Stimulated activated CD4-positive, alpha-beta T cell treated with anti-CD3 and anti-CD28 coated beads, Interleukin-12 subunit alpha, Interleukin-12 subunit beta, amount 100 ng/mL, for 48 hours (primary cell): ENCODE data around the gene PTPRG.

Experiments used
- DNase-seq, 3 donors: peaks; one replicate each; pipeline ENCODE4 v3.0.0-alpha.2; 2020; ENCODE audit warnings: low read depth in 2 of 3, low spot score in 1 of 3

PTPRG gene

GRCh38 chr3:61915296-61915695, 353.9 kb downstream of the PTPRG start:
- DNase-seq = no peak

- DNase-seq = no peak
Observed at GRCh38 chr3:61919371-61919770, 358.0 kb downstream of the PTPRG start.

- DNase-seq = no peak
Observed at GRCh38 chr3:61922118-61922517, 360.7 kb downstream of the PTPRG start.

GRCh38 chr3:61924090-61924735, 362.8 kb downstream of the PTPRG start:
- no peak for DNase-seq

GRCh38 chr3:61924991-61925390, 363.6 kb downstream of the PTPRG start:
- no peak for DNase-seq

GRCh38 chr3:61925721-61926120, 364.4 kb downstream of the PTPRG start:
- no peak for DNase-seq

GRCh38 chr3:61926923-61927322, 365.6 kb downstream of the PTPRG start:
- no peak for DNase-seq

GRCh38 chr3:61927332-61927731, 366.0 kb downstream of the PTPRG start:
- DNase-seq = no peak

- DNase-seq = no peak
Observed at GRCh38 chr3:61928039-61928438, 366.7 kb downstream of the PTPRG start.

- DNase-seq = no peak
Observed at GRCh38 chr3:61928776-61929314, 367.5 kb downstream of the PTPRG start.

GRCh38 chr3:61929617-61930016, 368.2 kb downstream of the PTPRG start:
- no peak for DNase-seq

GRCh38 chr3:61932499-61932898, 371.1 kb downstream of the PTPRG start:
- no peak for DNase-seq

GRCh38 chr3:61933798-61934504, 372.6 kb downstream of the PTPRG start:
- no peak for DNase-seq

GRCh38 chr3:61934505-61934871, 373.1 kb downstream of the PTPRG start:
- no peak for DNase-seq

GRCh38 chr3:61935814-61936213, 374.4 kb downstream of the PTPRG start:
- no peak for DNase-seq

GRCh38 chr3:61936344-61936937, 375.1 kb downstream of the PTPRG start:
- DNase-seq = peak in 2 of 3 donors; percentile 2 to 11

- no peak for DNase-seq
Observed at GRCh38 chr3:61937477-61937876, 376.1 kb downstream of the PTPRG start.

- DNase-seq = no peak
Observed at GRCh38 chr3:61938878-61939549, 377.6 kb downstream of the PTPRG start.

GRCh38 chr3:61940236-61940635, 378.9 kb downstream of the PTPRG start:
- DNase-seq = no peak

GRCh38 chr3:61943975-61944374, 382.6 kb downstream of the PTPRG start:
- DNase-seq = no peak

- DNase-seq = no peak
Observed at GRCh38 chr3:61944726-61945125, 383.4 kb downstream of the PTPRG start.

GRCh38 chr3:61945657-61946056, 384.3 kb downstream of the PTPRG start:
- DNase-seq = no peak
